ENCODE data around the gene TSPO.

TSPO gene

DNA sequence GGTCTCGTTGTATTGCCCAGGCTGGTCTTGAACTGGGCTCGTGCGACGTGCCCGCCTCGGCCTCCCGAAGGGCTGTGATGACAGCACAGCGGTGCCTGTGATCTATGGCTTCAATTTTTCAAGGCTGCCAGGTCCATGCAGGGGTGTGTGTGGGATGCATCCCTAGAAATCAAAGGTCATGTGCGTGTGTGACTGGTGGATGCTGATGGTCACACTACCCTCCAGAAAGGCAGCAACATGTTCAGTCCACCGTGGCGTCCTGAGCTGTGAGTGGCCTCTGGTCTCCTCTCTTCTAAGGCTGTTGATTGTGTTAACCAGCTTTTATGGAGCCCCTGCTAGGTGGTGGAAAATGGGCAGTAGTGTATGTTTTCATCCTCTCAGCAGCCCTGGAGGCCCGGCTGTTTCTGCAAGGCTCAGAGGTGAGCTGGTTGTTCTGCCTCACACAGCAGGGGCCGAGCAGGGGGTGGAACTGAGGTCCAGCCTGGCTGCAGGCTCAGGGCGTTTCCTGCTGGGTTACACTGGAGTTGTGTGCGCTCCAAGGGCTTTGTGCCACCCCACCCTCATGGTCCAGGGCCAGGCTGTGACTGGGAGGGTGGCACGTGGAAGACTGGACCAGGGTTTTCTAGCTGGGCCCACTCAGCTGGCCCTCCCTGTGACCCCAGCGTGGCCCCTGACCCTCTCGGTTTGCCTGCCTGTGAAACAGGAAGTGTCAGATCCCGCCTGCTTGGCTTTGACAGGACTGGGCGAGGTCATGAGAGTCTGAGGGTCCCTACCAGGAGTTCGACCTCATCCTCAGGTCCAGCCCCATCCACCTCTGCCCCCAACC lies 33.1 kb upstream of the TSPO start:
- peaks cover 0 to 11% of the 10 kb centered on the region in 2 donors for H3K27me3 ChIP-seq (ENCODE audit: control insufficient read depth in 1 of 2, insufficient read depth in 2 of 2, low read length in 2 of 2)
- H3K9ac ChIP-seq (ENCODE audit: low read length), result no peak overlapping the region
- H3K9me3 ChIP-seq (ENCODE audit: low read length), result no peaks in the 10 kb centered on the region
- no peak overlapping the region for H3K27ac ChIP-seq (ENCODE audit: low read depth, low read length)
- H3K36me3 ChIP-seq (ENCODE audit: insufficient read depth, low read length), result no peaks in the 10 kb centered on the region
- no peaks in the 10 kb centered on the region for H3K4me1 ChIP-seq (ENCODE audit: insufficient read depth, low read length)
- H3K4me3 ChIP-seq (ENCODE audit: low read depth in 1 of 2, low read length in 2 of 2), result no peak overlapping the region

DNA sequence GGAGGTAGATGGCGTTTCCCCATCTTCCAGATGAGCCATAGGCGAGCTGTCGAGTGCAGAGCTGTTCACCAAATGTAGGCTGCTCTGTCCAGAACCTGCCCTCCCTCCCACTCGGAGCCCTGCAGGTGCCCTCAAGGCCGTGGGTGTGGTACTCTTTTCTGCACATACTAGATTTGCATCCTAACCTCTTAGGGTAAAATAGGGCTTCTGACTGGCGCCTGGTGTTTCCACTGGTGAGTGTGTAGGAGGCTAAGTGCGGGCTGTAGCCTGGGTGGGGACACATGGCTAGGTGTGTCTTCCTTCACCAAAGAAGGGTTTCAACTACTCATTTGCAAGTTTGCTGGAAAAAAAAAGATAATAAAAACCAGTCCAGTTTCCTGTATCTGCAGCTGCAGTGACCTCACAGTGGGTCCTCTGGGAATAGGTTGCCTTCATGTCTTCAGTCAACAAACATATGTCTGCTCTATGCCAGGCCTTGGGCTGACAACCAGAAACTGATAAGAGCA lies 32.4 kb upstream of the TSPO start:
- no peaks in the 10 kb centered on the region for H3K9me3 ChIP-seq (ENCODE audit: low read length)
- no peak overlapping the region for H3K9ac ChIP-seq (ENCODE audit: low read length)
- H3K36me3 ChIP-seq (ENCODE audit: insufficient read depth, low read length), result no peaks in the 10 kb centered on the region
- H3K4me3 ChIP-seq (ENCODE audit: low read depth in 1 of 2, low read length in 2 of 2), result no peak overlapping the region
- H3K4me1 ChIP-seq (ENCODE audit: insufficient read depth, low read length), result no peaks in the 10 kb centered on the region
- no peak overlapping the region for H3K27ac ChIP-seq (ENCODE audit: low read depth, low read length)
- H3K27me3 ChIP-seq (ENCODE audit: control insufficient read depth in 1 of 2, insufficient read depth in 2 of 2, low read length in 2 of 2), result peaks cover 0 to 4% of the 10 kb centered on the region in 2 donors

GRCh38 chr22:43126501-43127165 lies 24.7 kb upstream of the TSPO start:
- Histone ChIP-seq H3K4me3 (ENCODE audit: low read depth in 1 of 2, low read length in 2 of 2) (no peak overlapping the region), H3K36me3 (ENCODE audit: insufficient read depth, low read length) (no peaks in the 10 kb centered on the region), H3K27ac (ENCODE audit: low read depth, low read length) (no peak overlapping the region), H3K4me1 (ENCODE audit: insufficient read depth, low read length) (no peaks in the 10 kb centered on the region), H3K9ac (ENCODE audit: low read length) (no peak overlapping the region), H3K9me3 (ENCODE audit: low read length) (no peaks in the 10 kb centered on the region), H3K27me3 (ENCODE audit: control insufficient read depth in 1 of 2, insufficient read depth in 2 of 2, low read length in 2 of 2) (peaks cover 0 to 4% of the 10 kb centered on the region in 2 donors)

DNA sequence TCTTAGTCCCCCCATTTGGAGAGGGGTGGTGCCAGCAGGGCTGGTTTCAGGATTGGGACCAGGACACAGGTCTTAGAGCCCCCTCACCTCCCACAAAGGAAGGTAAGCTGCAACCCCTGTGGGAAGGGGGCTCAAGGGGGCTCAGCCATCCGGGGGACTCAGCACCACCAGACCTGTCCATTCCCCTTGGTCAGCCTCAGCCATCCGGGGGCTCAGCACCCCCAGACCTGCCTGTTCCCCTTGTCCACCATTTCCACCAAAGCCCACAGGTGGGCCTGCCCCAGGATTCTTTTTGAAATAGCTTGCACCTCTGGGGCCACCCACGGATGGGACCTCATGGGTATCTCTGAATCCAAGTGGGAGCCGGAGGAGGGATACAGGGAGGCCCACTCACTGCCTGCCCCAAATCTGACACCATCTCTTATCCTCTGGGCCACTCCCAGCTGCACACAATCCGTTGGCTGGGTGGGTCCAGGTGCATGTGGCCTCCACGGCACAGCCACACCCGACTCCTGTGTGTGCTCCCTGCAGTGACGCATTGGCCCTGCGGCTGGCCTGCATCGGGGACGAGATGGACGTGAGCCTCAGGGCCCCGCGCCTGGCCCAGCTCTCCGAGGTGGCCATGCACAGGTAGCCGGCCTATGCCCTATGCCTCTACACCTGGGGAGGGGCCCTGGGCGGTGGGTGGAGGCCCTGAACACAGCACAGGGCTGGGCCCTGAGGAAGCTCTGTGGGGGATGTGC lies 24.0 kb upstream of the TSPO start:
- Histone ChIP-seq H3K9ac (ENCODE audit: low read length) (no peak overlapping the region), H3K27me3 (ENCODE audit: control insufficient read depth in 1 of 2, insufficient read depth in 2 of 2, low read length in 2 of 2) (peaks cover 0 to 4% of the 10 kb centered on the region in 2 donors), H3K4me1 (ENCODE audit: insufficient read depth, low read length) (no peaks in the 10 kb centered on the region), H3K4me3 (ENCODE audit: low read depth in 1 of 2, low read length in 2 of 2) (no peak overlapping the region), H3K27ac (ENCODE audit: low read depth, low read length) (no peak overlapping the region), H3K36me3 (ENCODE audit: insufficient read depth, low read length) (peaks cover 4% of the 10 kb centered on the region), H3K9me3 (ENCODE audit: low read length) (no peaks in the 10 kb centered on the region)

- Histone ChIP-seq H3K4me3 (ENCODE audit: low read depth in 1 of 2, low read length in 2 of 2) (no peak overlapping the region), H3K36me3 (ENCODE audit: insufficient read depth, low read length) (peaks cover 11% of the 10 kb centered on the region), H3K27me3 (ENCODE audit: control insufficient read depth in 1 of 2, insufficient read depth in 2 of 2, low read length in 2 of 2) (peaks cover 0 to 4% of the 10 kb centered on the region in 2 donors), H3K9ac (ENCODE audit: low read length) (no peak overlapping the region), H3K4me1 (ENCODE audit: insufficient read depth, low read length) (no peaks in the 10 kb centered on the region), H3K27ac (ENCODE audit: low read depth, low read length) (no peak overlapping the region), H3K9me3 (ENCODE audit: low read length) (no peaks in the 10 kb centered on the region)
These were observed 23.2 kb upstream of the TSPO start for GRCh38 chr22:43128116-43128515.

GRCh38 chr22:43128928-43129424 lies 22.4 kb upstream of the TSPO start:
- H3K9ac ChIP-seq (ENCODE audit: low read length), result no peak overlapping the region
- H3K4me3 ChIP-seq (ENCODE audit: low read depth in 1 of 2, low read length in 2 of 2), result no peak overlapping the region
- H3K9me3 ChIP-seq (ENCODE audit: low read length), result no peaks in the 10 kb centered on the region
- H3K27me3 ChIP-seq (ENCODE audit: control insufficient read depth in 1 of 2, insufficient read depth in 2 of 2, low read length in 2 of 2), result peaks cover 0 to 4% of the 10 kb centered on the region in 2 donors
- peaks cover 16% of the 10 kb centered on the region for H3K36me3 ChIP-seq (ENCODE audit: insufficient read depth, low read length)
- no peaks in the 10 kb centered on the region for H3K4me1 ChIP-seq (ENCODE audit: insufficient read depth, low read length)
- no peak overlapping the region for H3K27ac ChIP-seq (ENCODE audit: low read depth, low read length)

DNA sequence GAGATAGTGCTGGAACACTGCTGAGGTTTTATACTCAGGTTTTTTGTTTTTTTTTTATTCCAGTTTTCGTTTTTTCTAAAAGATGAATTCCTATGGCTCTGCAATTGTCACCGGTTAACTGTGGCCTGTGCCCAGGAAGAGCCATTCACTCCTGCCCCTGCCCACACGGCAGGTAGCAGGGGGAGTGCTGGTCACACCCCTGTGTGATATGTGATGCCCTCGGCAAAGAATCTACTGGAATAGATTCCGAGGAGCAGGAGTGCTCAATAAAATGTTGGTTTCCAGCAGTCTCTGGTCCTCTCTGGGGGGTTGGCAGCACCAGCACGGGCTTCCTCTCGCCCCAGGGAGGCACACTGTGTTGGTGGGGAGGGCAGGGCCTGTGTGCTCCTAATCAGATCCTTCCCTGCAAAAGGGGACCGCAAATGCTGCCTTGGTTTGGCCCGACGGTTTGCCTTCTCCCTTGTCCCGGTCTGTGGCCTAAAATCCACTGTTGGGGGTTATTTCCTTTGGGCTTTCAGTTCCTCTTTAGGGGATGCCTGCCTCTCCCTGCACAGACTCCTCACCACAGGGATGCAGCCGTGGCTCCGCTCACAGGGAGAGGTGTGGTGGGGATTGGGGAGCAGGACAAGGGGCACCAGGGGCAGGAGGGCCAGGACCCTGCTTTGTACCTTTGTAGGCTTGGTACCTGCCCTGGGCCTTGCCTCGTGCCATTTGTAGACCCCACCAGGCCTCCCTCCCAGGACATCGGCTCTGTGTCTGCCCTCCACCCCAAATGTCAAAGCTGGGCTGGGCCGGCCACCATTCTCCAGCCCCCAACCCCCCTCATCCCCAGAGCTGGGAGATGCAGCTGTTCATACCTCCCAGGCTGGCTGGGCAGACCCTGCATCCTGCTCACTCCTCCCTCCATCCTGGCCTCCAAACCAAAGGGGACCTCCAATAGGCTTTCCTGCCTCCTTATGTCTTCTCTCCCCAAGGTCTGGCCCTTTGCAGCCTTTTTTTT lies 21.6 kb upstream of the TSPO start:
- Histone ChIP-seq H3K36me3 (ENCODE audit: insufficient read depth, low read length) (peaks cover 22% of the 10 kb centered on the region), H3K4me1 (ENCODE audit: insufficient read depth, low read length) (no peaks in the 10 kb centered on the region), H3K4me3 (ENCODE audit: low read depth in 1 of 2, low read length in 2 of 2) (no peak overlapping the region), H3K27me3 (ENCODE audit: control insufficient read depth in 1 of 2, insufficient read depth in 2 of 2, low read length in 2 of 2) (peaks cover 0 to 4% of the 10 kb centered on the region in 2 donors), H3K9ac (ENCODE audit: low read length) (no peak overlapping the region), H3K9me3 (ENCODE audit: low read length) (no peaks in the 10 kb centered on the region), H3K27ac (ENCODE audit: low read depth, low read length) (no peak overlapping the region)

GRCh38 chr22:43131773-43132501 lies 19.4 kb upstream of the TSPO start:
- Histone ChIP-seq H3K4me1 (ENCODE audit: insufficient read depth, low read length) (no peaks in the 10 kb centered on the region), H3K27me3 (ENCODE audit: control insufficient read depth in 1 of 2, insufficient read depth in 2 of 2, low read length in 2 of 2) (peaks cover 0 to 4% of the 10 kb centered on the region in 2 donors), H3K27ac (ENCODE audit: low read depth, low read length) (no peak overlapping the region), H3K9me3 (ENCODE audit: low read length) (no peaks in the 10 kb centered on the region), H3K36me3 (ENCODE audit: insufficient read depth, low read length) (peaks cover 38% of the 10 kb centered on the region), H3K4me3 (ENCODE audit: low read depth in 1 of 2, low read length in 2 of 2) (no peak overlapping the region), H3K9ac (ENCODE audit: low read length) (no peak overlapping the region)

DNA sequence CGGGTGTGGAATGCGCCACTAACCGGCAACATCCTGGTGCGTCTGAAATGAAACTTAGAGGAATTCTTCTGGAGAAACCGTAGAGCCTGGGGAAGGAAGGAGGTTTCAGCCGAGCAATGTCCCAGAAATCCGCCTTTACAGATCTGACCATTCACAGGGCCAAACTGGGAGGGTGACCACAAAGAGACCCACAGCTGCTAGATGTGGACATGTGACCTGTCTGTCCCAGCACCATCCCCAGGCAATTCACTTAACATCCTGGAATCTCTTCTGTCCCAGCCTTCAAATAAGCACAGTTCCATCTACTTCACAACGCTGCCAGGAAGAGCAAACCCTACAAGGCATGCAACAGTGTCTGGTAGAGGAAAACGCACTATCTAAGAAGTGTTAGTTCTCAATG lies 18.0 kb upstream of the TSPO start:
- no peaks in the 10 kb centered on the region for H3K4me1 ChIP-seq (ENCODE audit: insufficient read depth, low read length)
- H3K36me3 ChIP-seq (ENCODE audit: insufficient read depth, low read length), result peaks cover 50% of the 10 kb centered on the region
- peaks cover 0 to 4% of the 10 kb centered on the region in 2 donors for H3K27me3 ChIP-seq (ENCODE audit: control insufficient read depth in 1 of 2, insufficient read depth in 2 of 2, low read length in 2 of 2)

DNA sequence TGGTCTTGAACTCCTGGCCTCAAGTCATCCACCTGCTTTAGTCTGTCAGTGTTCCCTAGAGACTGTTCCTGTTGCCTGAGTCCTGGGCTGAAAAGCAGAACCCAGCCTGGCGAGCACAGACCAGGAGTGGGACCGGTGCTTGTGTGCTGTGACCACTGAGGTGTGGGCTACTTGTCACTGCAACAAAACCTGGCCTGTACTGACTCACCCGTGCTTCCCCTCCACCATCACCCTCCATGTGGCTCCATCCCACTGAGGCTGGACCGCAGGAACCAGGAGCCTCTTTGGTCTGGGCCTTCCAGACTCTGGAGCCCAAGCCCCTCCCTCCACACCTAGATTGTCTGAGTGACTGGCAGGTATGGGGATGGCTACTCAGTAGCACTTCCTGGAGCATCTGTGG lies 16.8 kb upstream of the TSPO start:
- H3K9me3 ChIP-seq (ENCODE audit: low read length), result no peaks in the 10 kb centered on the region
- no peak overlapping the region for H3K9ac ChIP-seq (ENCODE audit: low read length)
- no peak overlapping the region for H3K4me3 ChIP-seq (ENCODE audit: low read depth in 1 of 2, low read length in 2 of 2)
- H3K36me3 ChIP-seq (ENCODE audit: insufficient read depth, low read length), result peaks cover 60% of the 10 kb centered on the region
- H3K27ac ChIP-seq (ENCODE audit: low read depth, low read length), result no peak overlapping the region
- no peaks in the 10 kb centered on the region for H3K27me3 ChIP-seq (ENCODE audit: control insufficient read depth in 1 of 2, insufficient read depth in 2 of 2, low read length in 2 of 2)
- no peaks in the 10 kb centered on the region for H3K4me1 ChIP-seq (ENCODE audit: insufficient read depth, low read length)

More for the DNA sequence above, 18.0 kb upstream of the TSPO start:
- H3K9ac ChIP-seq (ENCODE audit: low read length), result no peak overlapping the region
- H3K4me3 ChIP-seq (ENCODE audit: low read depth in 1 of 2, low read length in 2 of 2), result no peak overlapping the region
- H3K9me3 ChIP-seq (ENCODE audit: low read length), result no peaks in the 10 kb centered on the region
- no peak overlapping the region for H3K27ac ChIP-seq (ENCODE audit: low read depth, low read length)

Data from muscle layer of colon (tissue), 2 donors.